Inferior parietal cortex (tissue), 1 donor: ENCODE results near the gene BMERB1.

ENCODE experiments used
- DNase-seq: peaks from one replicate; pipeline ENCODE4 v3.0.0-alpha.2; 2016; ENCODE audit errors: extremely low spot score

BMERB1 gene

DNA sequence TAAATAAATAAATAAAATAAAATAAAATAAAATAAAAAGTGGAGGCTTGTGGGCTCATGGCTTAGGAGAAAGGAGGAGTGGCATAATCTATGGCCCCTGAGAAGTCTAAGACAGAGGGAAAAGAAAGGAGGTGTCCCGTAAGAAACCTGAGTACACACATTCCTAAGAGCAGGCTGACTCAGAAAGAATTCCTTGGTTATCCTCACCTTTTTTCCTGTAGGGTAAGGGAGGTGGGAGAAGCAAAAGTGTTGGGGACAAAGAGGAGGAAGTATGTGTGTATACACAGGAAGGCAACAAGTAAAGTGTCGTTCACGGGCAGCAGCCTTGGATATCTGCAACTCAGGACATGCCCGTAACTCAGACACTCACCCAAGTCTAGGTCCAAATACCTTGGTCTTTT is 179.3 kb downstream of the BMERB1 start:
- DNase-seq, result no peak

DNA sequence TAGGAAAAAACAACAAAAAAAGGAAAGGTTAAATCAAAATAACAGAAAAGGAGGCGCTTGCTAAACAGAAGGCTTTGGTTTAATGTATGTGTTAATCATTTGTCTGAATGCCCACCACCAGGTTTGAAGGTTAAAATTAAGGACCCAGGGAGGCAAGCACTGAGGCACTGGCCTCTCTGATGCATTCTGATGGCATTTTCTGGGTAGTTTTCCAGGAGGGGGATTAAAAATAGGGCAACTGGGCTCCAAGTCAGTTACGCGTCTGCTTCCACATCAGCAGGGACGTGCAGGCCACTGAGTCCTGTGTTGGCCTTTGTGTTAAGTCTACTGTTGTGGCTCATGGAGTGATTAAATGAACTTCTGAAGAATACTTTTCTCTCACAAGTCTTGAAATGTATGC is 181.6 kb downstream of the BMERB1 start:
- DNase-seq, result no peak

DNA sequence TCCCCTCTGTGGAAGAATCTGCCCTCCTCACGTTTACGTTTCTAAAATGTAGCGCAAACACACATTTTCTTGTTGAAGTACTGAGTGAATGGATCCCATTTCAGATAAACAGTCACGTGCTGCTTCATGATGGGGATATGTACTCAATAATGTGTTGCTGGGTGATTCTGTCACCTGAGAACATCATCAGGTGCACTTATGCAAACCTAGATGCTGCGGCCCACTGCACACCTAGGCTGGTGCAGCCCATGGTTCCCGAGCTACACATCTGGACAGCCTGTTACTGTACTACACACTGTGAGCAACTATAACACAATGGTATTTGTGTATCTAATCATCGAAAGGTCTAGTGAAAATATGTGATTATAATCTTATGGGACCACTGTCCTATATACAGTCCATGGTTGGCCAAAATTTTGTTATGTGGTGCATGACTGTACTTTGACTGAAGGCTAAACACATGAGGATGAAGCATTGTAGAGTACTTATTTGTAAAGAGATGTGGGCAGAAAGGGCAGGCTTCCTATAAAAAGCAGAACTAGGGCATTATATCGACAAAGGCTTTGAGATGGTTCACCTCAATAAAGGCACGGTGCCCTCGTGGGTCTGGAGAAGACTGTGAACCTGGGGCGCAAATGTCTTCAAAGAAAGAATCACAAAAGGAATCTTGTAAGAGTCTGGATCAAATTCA is 182.2 kb downstream of the BMERB1 start:
- no peak for DNase-seq

DNA sequence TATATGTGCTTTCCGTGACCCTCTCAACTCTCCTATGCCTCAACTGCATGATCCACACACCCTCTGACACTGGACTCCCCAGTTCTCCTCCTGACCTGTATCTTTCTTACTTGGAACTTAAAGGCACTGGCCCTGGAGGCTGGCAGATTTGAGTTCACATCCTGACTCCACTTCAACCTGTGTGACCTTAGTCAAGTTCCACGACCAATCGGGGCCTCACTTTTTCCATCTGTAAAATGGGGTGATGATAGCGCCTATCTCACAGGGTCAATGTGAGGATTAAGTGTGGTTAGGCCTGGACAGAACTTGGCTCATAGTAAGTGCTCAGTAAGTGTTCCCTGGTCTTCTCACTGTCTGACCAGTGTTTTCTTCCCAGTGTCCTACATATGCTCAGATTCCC is 183.5 kb downstream of the BMERB1 start:
- DNase-seq, result no peak

DNA sequence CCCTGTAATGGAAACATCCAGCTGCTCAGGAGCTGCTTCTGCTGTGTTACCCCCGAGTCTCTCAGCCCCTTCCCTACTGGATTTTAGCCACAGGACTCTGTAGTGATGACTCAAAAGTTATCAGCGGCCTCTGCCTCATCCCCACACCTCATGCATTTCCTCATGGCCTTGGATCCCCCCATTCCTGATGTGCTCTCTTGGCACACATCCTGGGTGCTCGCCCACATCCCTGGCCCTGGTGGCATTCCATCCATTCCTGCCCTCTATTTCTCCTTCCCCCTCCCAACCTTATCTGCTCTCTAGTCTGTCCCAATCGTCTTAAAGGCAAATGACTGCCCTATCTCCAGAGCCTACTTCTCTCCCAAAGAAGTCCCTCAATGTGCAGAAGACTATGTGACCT is 184.0 kb downstream of the BMERB1 start:
- no peak for DNase-seq

DNA sequence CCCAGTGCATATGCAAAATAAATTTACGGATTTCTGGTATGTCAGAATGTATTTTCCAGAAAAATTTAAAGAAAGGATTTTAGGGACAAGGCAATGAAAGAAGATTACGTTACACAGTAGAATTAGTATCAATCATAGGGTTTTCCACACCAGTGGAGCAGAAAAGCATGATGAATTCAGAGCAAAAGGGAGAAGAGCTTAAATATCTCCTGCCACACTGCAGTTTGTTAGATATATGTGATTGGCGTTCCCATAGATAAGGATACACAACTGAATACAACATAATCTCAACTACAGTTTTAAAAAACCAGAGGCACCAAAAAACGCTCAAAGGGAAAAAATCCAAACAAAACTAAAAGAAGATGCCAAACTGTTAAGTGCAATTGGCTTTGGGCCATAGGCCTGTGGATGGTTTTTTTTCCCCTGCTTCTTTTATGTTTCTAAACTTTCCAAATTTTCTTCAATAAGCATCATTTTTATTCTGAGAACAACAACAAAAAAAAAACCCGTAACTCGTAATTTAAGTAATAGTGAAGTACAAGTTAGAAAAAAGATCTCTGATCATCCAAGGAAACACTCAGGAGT is 186.3 kb downstream of the BMERB1 start:
- DNase-seq, result no peak

DNA sequence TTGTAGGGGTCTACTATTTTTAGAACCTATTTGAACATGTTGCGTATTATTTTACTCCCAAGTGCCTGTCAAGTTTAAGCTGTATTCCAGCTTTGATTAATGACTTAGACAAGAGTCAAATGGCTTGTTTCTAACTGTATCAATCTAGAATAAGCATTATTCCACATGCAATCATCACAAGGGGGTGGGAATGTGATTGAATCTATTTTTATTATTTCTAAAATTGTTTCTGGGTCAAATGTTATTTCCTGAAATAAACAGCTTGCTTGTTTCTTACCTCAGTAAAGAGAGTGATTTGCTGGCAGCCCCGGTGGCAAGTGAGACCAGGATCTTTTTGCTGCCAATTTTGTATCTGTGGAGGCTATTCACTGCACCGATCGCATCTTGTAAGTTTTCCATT is 187.1 kb downstream of the BMERB1 start:
- no peak for DNase-seq

DNA sequence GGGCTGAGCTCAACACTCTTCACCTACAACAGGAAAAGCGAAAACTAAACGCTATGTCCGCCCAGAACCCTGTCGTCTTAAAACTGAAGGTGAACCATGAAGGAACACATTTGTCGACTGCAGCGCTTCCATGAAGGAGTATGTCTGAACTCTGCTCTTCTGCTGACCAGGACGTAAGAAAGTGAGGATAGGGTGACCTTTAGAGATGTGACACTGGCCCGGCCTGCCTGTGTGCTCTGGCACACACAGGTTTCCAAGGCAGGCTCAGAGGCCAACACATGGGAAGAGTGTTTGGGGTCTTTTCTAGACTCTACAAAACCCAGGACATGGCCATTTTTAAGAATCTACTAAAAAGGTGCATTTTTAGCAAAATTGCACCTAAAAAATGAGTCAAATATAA is 187.5 kb downstream of the BMERB1 start:
- DNase-seq, result no peak

DNA sequence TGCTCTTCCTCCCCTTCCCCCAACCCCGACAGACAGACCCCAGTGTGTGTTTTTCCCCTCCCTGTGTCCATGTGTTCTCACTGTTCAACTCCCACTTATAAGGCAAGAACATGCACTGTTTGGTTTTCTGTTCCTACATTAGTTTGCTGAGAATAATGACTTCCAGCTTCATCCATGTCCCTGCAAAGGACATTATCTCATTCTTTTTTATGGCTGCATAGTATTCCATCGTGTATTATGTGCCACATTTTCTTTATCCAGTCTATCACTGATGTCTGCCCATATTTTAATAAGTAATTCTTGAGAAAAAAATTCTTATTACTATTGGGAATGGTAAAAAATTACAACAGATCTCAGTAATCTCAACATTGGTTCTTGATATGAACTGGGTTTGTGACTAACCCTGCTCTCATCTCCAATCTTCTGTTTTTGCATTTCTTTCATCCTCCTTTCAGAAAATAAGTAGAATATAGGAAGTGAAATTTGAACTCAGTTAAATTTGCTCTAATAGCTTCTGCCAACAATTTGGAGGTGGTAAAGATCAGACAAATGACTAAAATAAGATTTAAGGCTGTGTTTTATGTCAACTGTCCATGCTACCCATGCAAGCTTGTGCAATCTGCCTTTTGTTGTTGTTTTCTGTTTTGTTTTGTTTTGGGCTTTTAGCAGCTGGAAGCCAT is 197.5 kb downstream of the BMERB1 start:
- no peak for DNase-seq

DNA sequence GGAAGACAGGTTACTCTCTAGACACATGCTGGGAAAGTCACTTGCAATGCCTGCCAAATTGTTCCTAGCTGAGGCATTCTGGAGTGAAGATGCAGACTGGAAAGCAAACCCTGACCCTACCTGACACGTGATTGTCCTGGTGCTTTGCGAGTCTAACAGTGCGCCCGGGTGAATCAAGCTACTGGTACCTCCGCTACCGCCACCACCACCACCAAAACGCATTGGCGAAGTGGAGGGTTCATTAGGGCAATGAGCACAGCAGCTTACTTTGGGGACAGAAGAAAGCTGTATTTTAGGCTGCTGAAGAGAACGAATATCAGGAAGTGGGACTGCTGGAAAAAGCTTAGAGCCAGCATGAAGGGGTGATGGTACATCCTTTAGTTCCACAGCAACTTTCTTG is 201.5 kb downstream of the BMERB1 start:
- no peak for DNase-seq

DNA sequence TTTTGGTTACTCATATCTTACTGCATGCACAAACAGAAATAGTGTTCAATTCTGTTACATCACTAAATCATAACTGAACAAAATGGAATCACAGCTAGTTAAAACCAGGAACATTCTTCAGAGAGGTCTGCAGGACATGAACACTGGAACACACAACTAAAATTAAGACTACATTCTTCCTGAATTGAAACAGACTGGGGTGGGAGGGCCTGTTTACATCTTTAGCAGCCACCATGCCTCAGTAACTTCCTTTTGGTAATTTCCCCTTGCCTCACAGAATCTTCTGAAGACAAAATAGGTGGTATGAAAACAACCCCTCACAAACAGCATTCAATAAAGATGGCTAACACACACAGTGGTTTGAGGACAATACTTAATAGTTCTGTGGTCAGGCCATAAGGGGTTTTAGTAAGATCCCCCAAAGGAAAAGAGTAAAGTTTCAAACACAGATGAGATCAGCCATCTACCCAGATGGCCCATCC is 202.0 kb downstream of the BMERB1 start:
- DNase-seq, result no peak
